ENCODE data around the gene ZNF181. TPM values are rescaled to one million over a fixed set of nuclear protein-coding genes. Genes with fewer than 3 reads are reported as not detected.

The ZNF181 gene
- polyA plus RNA-seq, 2 of the 4 experiments (the other 2 are of a cell fraction), result 17.0 to 24.6 TPM

- Histone ChIP-seq H3K9me3 (peaks cover 45% of the 10 kb centered on the region), H3K4me3 (no peak overlapping the region), H3K4me2 (no peak overlapping the region), H3K4me1 (peaks cover 4% of the 10 kb centered on the region; the same call in 1 of the 3 replicates), H3K27ac (no peak overlapping the region)
- ChIA-PET CTCF (interaction anchor here (0.6 to 2.5 kb wide), 4 partner anchors 12 to 750 kb away, joined by 3 to 7 read pairs (median 5); partner anchors contain the start of gene ZNF302), POLR2A (interaction anchor here (0.7 kb wide), 1 partner anchor 10 kb away, joined by 3 read pairs; no protein-coding TSS in a partner anchor)
- no peak for TF ChIP-seq BHLHE40 (IDR thresholded peaks at IDR 0.05; ENCODE audit: low read depth, low read length)
- TF ChIP-seq MAFK (IDR thresholded peaks at IDR 0.05; ENCODE audit: partially characterized antibody), result peak; percentile 10
- no peak for TF ChIP-seq HOXB13 (CRISPR knock-in tag; IDR thresholded peaks at IDR 0.05; ENCODE audit: low read depth)
- TF ChIP-seq CHD4 (IDR thresholded peaks at IDR 0.05; ENCODE audit: borderline replicate concordance), result no peak
- 61% methylated on average over 11 of the region's 11 CpGs for WGBS (ENCODE audit: missing lambda C conversion rate)
- no peak for ATAC-seq
- FAIRE-seq, result no peak
- no peak for DNase-seq (ENCODE audit: low read depth in 1 of 2, low spot score in 1 of 2)
Observed at GRCh38 chr19:34731019-34731829, 2.8 kb upstream of the ZNF181 start.

GRCh38 chr19:34731964-34732363 is 2.1 kb upstream of the ZNF181 start:
- Histone ChIP-seq H3K4me2 (no peak overlapping the region), H3K9me3 (peaks cover 45% of the 10 kb centered on the region), H3K4me3 (no peak overlapping the region), H3K27ac (no peak overlapping the region), H3K4me1 (peaks cover 4% of the 10 kb centered on the region; the same call in 1 of the 3 replicates)
- CTCF ChIA-PET, result interaction anchor here (0.9 to 2.5 kb wide), 3 partner anchors 13 to 54 kb away, joined by 3 to 7 read pairs (median 4); partner anchors contain the start of gene ZNF302
- TF ChIP-seq ZSCAN20 (CRISPR knock-in tag; IDR thresholded peaks at IDR 0.05), result no peak
- no peak for TF ChIP-seq KDM1A (IDR thresholded peaks at IDR 0.05; ENCODE audit: low read depth)
- no peak for TF ChIP-seq CHD4 (IDR thresholded peaks at IDR 0.05; ENCODE audit: borderline replicate concordance)
- no peak for TF ChIP-seq MAFK (IDR thresholded peaks at IDR 0.05; ENCODE audit: partially characterized antibody)
- no peak for TF ChIP-seq HES2 (IDR thresholded peaks at IDR 0.05)
- no peak for TF ChIP-seq BCL3 (IDR thresholded peaks at IDR 0.05)
- no peak for TF ChIP-seq JUNB (IDR thresholded peaks at IDR 0.05)
- no peak for TF ChIP-seq NPAS2 (CRISPR knock-in tag; IDR thresholded peaks at IDR 0.05; ENCODE audit: borderline replicate concordance)
- no peak for TF ChIP-seq POLR2A (IDR thresholded peaks at IDR 0.05; ENCODE audit: low read length)
- TF ChIP-seq SMC3 (IDR thresholded peaks at IDR 0.05), result no peak
- no peak for TF ChIP-seq ZNF302 (CRISPR knock-in tag; IDR thresholded peaks at IDR 0.05)
- TF ChIP-seq JUN (IDR thresholded peaks at IDR 0.05), result no peak
- no peak for TF ChIP-seq CTCF (IDR thresholded peaks at IDR 0.05)
- WGBS (ENCODE audit: missing lambda C conversion rate), result 66% methylated on average over 7 of the region's 7 CpGs
- no peak for FAIRE-seq
- no peak for ATAC-seq
- no peak for DNase-seq (ENCODE audit: low read depth in 1 of 2, low spot score in 1 of 2)
- POLR2A ChIA-PET, result no interaction called here

GRCh38 chr19:34732612-34733211 is 1.3 kb upstream of the ZNF181 start:
- WGBS (ENCODE audit: missing lambda C conversion rate), result 71% methylated on average over 15 of the region's 15 CpGs
- peak overlapping the region; percentile 67 for H3K4me3 ChIP-seq
- peak overlapping the region; percentile 93; a peak in 5 of 6 replicates for H3K27ac ChIP-seq
- ChIA-PET POLR2A (interaction anchor here (0.6 to 1.2 kb wide), 5 partner anchors 55 to 274 kb away, joined by 3 to 20 read pairs (median 4); partner anchors contain the start of genes SCGB2B2, WTIP, ZNF30 and ZNF302), CTCF (interaction anchor here (1.2 to 2.5 kb wide), 2 partner anchors 21 to 55 kb away, joined by 3 to 7 read pairs; partner anchors contain the start of gene ZNF302)
- TF ChIP-seq NR3C1 (IDR thresholded peaks at IDR 0.05) (no peak), ZNF302 (CRISPR knock-in tag; IDR thresholded peaks at IDR 0.05) (no peak), HDAC2 (IDR thresholded peaks at IDR 0.05) (no peak), RAD21 (conservative IDR thresholded peaks at IDR 0.05 in 1 of 2, IDR thresholded peaks at IDR 0.05 in 1 of 2) (no peak), HES2 (IDR thresholded peaks at IDR 0.05) (no peak), FOSL2 (IDR thresholded peaks at IDR 0.05) (no peak), FOSL2 (CRISPR knock-in tag; IDR thresholded peaks at IDR 0.05) (no peak), RFX5 (IDR thresholded peaks at IDR 0.05) (no peak)
- ATAC-seq (no peak), FAIRE-seq (no peak), DNase-seq (ENCODE audit: low read depth in 1 of 2, low spot score in 1 of 2) (no peak)
- H3K9me3 ChIP-seq, result peaks cover 52% of the 10 kb centered on the region
- peaks cover 4% of the 10 kb centered on the region; the same call in 1 of the 3 replicates for H3K4me1 ChIP-seq
- peak overlapping the region; percentile 85 for H3K4me2 ChIP-seq

Data from A549 (cell line).